Natural killer cell (primary cell): ENCODE results near the gene RBP2. TPM values are rescaled to one million over a fixed set of nuclear protein-coding genes. Genes with fewer than 3 reads are reported as not detected.

Experiments used
- ATAC-seq, 3 donors: fragments of 150-1000 bp in 2 of 3; fragments of 200-7000 bp in 1 of 3; cut with Tn5 transposase; 1 replicate in 1 of 3; 2 replicates in 2 of 3; pipeline ENCODE4 v1.10.0; 2021; ENCODE audit warnings: mild to moderate bottlenecking in 2 of 3, moderate library complexity in 2 of 3
- DNase-seq, 2 donors: peaks; one replicate each; pipeline versions ENCODE4 v3.0.0 to v3.0.0-alpha.2; 2013 to 2021; ENCODE audit warnings: mixed read lengths in 1 of 2
- H3K27ac ChIP-seq: one replicate; pipeline ENCODE4 v1.5.1; 2013; ENCODE audit warnings: mild to moderate bottlenecking, low read length
- H3K27me3 ChIP-seq: one replicate; pipeline ENCODE4 v1.6.1; 2013; ENCODE audit warnings: low read length; ENCODE audit not compliant: control insufficient read depth, insufficient read depth
- H3K36me3 ChIP-seq: one replicate; pipeline ENCODE4 v1.6.1; 2013; ENCODE audit warnings: low read length; ENCODE audit not compliant: control insufficient read depth, insufficient read depth
- H3K4me1 ChIP-seq: one replicate; pipeline ENCODE4 v1.6.1; 2013; ENCODE audit warnings: low read length; ENCODE audit not compliant: control insufficient read depth, insufficient read depth
- H3K4me3 ChIP-seq: one replicate; pipeline ENCODE4 v1.5.1; 2013; ENCODE audit warnings: low read length
- H3K9me3 ChIP-seq: one replicate; pipeline ENCODE4 v1.6.1; 2013; ENCODE audit warnings: low read length; ENCODE audit not compliant: control insufficient read depth, insufficient read depth
- H3K27ac Mint-ChIP-seq, 2 donors: one replicate each; pipeline ENCODE4 v1.8.0; 2022; ENCODE audit warnings: mild to moderate bottlenecking in 2 of 2, mixed read lengths in 2 of 2, moderate library complexity in 1 of 2
- H3K27me3 Mint-ChIP-seq, 2 donors: one replicate each; pipeline ENCODE4 v1.8.0; 2022; ENCODE audit warnings: low read depth in 2 of 2, mixed read lengths in 2 of 2
- H3K36me3 Mint-ChIP-seq: one replicate; pipeline ENCODE4 v1.8.0; 2022; ENCODE audit warnings: mixed read lengths
- H3K4me1 Mint-ChIP-seq, 2 donors: one replicate each; pipeline ENCODE4 v1.8.0; 2022; ENCODE audit warnings: mixed read lengths in 2 of 2
- H3K4me3 Mint-ChIP-seq: one replicate; pipeline ENCODE4 v1.8.0; 2022; ENCODE audit warnings: mild to moderate bottlenecking, moderate library complexity, mixed read lengths
- H3K9me3 Mint-ChIP-seq, 2 donors: one replicate each; pipeline ENCODE4 v1.8.0; 2022; ENCODE audit warnings: mixed read lengths in 2 of 2
- CTCF ChIP-seq: fragments of 200-600 bp; IDR thresholded peaks from one replicate; pipeline ENCODE4 v1.8.0; 2022; ENCODE audit warnings: antibody characterized with exemption
- WGBS: methylation state at CpG from one replicate; pipeline ENCODE4 v1.1.7; 2013; ENCODE audit warnings: missing lambda C conversion rate; ENCODE audit not compliant: insufficient coverage; 5-methylcytosine and 5-hydroxymethylcytosine counted together
- intact Hi-C: fragments of 100-400 bp; cut with micrococcal nuclease; formaldehyde crosslinking; loops from one replicate; pipeline ENCODE4 v1.14.2; 2022
- total RNA-seq, 4 donors: library from RNA; stranded (reverse); fragments of 120-200 nt in 1 of 4; gene quantifications; one replicate each; pipeline versions ENCODE4 v1.2.3 to v1.2.4, GENCODE V29; 2013 to 2022

Gene RBP2
- total RNA-seq, 3 donors from 2014 or later (not counting 1 experiment from before 2014, with no cell fraction given), result not detected

- Mint-ChIP-seq H3K4me1 (no peaks in the 10 kb centered on the region), H3K27me3 (no peaks in the 10 kb centered on the region), H3K9me3 (no peaks in the 10 kb centered on the region), H3K4me3 (no peak overlapping the region), H3K36me3 (no peaks in the 10 kb centered on the region), H3K27ac (no peak overlapping the region)
- no peak overlapping the region for H3K4me3 ChIP-seq
- intact Hi-C loops, result no loop called here
- H3K36me3 ChIP-seq, result no peaks in the 10 kb centered on the region
- no peaks in the 10 kb centered on the region for H3K9me3 ChIP-seq
- TF ChIP-seq CTCF, result no peak
- DNase-seq, result no peak
- H3K4me1 ChIP-seq, result no peaks in the 10 kb centered on the region
- H3K27ac ChIP-seq, result no peak overlapping the region
- H3K27me3 ChIP-seq, result no peaks in the 10 kb centered on the region
- 85% methylated on average over 7 of the region's 7 CpGs for WGBS
- ATAC-seq, result no peak
Observed at GRCh38 chr3:139458348-139458747, 18.0 kb downstream of the RBP2 start.

GRCh38 chr3:139457066-139457465, 19.2 kb downstream of the RBP2 start:
- Mint-ChIP-seq H3K4me3 (no peak overlapping the region), H3K27me3 (no peaks in the 10 kb centered on the region), H3K36me3 (no peaks in the 10 kb centered on the region), H3K27ac (no peak overlapping the region), H3K4me1 (no peaks in the 10 kb centered on the region), H3K9me3 (no peaks in the 10 kb centered on the region)
- no peaks in the 10 kb centered on the region for H3K27me3 ChIP-seq
- DNase-seq (no peak), ATAC-seq (no peak)
- no peaks in the 10 kb centered on the region for H3K4me1 ChIP-seq
- no peak for TF ChIP-seq CTCF
- H3K4me3 ChIP-seq, result no peak overlapping the region
- H3K36me3 ChIP-seq, result no peaks in the 10 kb centered on the region
- no peaks in the 10 kb centered on the region for H3K9me3 ChIP-seq
- no peak overlapping the region for H3K27ac ChIP-seq
- intact Hi-C loops, result no loop called here
- WGBS, result 76% methylated on average over 3 of the region's 3 CpGs

GRCh38 chr3:139456386-139456785, 19.9 kb downstream of the RBP2 start:
- H3K4me1 Mint-ChIP-seq, result no peaks in the 10 kb centered on the region
- Histone ChIP-seq H3K27ac (no peak overlapping the region), H3K36me3 (no peaks in the 10 kb centered on the region), H3K4me1 (no peaks in the 10 kb centered on the region), H3K9me3 (no peaks in the 10 kb centered on the region), H3K4me3 (no peak overlapping the region), H3K27me3 (no peaks in the 10 kb centered on the region)
- DNase-seq, result no peak
- H3K4me3 Mint-ChIP-seq, result no peak overlapping the region
- WGBS, result 77% methylated on average over 4 of the region's 4 CpGs
- ATAC-seq, result no peak
- no peaks in the 10 kb centered on the region for H3K27me3 Mint-ChIP-seq
- H3K27ac Mint-ChIP-seq, result no peak overlapping the region
- no peak for TF ChIP-seq CTCF
- H3K9me3 Mint-ChIP-seq, result no peaks in the 10 kb centered on the region
- intact Hi-C loops, result no loop called here
- no peaks in the 10 kb centered on the region for H3K36me3 Mint-ChIP-seq

- Histone ChIP-seq H3K9me3 (no peaks in the 10 kb centered on the region), H3K36me3 (no peaks in the 10 kb centered on the region), H3K27me3 (no peaks in the 10 kb centered on the region), H3K27ac (no peak overlapping the region), H3K4me1 (no peaks in the 10 kb centered on the region), H3K4me3 (no peak overlapping the region)
- no peak for TF ChIP-seq CTCF
- no peak overlapping the region for H3K4me3 Mint-ChIP-seq
- DNase-seq (no peak), ATAC-seq (no peak)
- WGBS, result 90% methylated on average over 3 of the region's 3 CpGs
- intact Hi-C loops, result no loop called here
- H3K36me3 Mint-ChIP-seq, result no peaks in the 10 kb centered on the region
- H3K27me3 Mint-ChIP-seq, result no peaks in the 10 kb centered on the region
- no peaks in the 10 kb centered on the region for H3K4me1 Mint-ChIP-seq
- no peak overlapping the region for H3K27ac Mint-ChIP-seq
- no peaks in the 10 kb centered on the region for H3K9me3 Mint-ChIP-seq
Observed at GRCh38 chr3:139455855-139456254, 20.5 kb downstream of the RBP2 start.
